ENCODE measurements around the gene MRPS33. TPM values are rescaled to one million over a fixed set of nuclear protein-coding genes. Genes with fewer than 3 reads are reported as not detected.

MRPS33 gene
- total and polyA plus RNA-seq, 2 of the 8 experiments (the other 6 are each of a cell fraction or from before 2014, with no cell fraction given), result 22.9 to 62.6 TPM

DNA sequence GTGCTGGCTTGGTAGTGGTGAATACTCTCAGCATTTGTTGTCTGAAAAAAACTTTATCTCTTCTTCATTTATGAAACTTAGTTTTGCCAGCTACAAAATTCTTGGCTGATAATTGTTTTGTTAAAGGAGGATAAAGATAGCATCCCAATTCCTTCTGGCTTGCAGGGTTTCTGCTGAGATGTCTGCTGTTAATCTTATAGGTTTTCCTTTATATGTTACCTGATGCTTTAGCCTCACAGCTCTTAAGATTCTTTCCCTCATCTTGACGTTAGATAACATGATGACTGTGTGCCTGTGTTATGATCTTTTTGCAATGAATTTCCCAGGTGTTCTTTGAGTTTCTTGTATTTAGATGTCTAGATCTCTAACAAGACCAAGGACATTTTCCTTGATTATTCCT, 9.9 kb upstream of the MRPS33 start (continued):
- TF ChIP-seq, protein P1, sequence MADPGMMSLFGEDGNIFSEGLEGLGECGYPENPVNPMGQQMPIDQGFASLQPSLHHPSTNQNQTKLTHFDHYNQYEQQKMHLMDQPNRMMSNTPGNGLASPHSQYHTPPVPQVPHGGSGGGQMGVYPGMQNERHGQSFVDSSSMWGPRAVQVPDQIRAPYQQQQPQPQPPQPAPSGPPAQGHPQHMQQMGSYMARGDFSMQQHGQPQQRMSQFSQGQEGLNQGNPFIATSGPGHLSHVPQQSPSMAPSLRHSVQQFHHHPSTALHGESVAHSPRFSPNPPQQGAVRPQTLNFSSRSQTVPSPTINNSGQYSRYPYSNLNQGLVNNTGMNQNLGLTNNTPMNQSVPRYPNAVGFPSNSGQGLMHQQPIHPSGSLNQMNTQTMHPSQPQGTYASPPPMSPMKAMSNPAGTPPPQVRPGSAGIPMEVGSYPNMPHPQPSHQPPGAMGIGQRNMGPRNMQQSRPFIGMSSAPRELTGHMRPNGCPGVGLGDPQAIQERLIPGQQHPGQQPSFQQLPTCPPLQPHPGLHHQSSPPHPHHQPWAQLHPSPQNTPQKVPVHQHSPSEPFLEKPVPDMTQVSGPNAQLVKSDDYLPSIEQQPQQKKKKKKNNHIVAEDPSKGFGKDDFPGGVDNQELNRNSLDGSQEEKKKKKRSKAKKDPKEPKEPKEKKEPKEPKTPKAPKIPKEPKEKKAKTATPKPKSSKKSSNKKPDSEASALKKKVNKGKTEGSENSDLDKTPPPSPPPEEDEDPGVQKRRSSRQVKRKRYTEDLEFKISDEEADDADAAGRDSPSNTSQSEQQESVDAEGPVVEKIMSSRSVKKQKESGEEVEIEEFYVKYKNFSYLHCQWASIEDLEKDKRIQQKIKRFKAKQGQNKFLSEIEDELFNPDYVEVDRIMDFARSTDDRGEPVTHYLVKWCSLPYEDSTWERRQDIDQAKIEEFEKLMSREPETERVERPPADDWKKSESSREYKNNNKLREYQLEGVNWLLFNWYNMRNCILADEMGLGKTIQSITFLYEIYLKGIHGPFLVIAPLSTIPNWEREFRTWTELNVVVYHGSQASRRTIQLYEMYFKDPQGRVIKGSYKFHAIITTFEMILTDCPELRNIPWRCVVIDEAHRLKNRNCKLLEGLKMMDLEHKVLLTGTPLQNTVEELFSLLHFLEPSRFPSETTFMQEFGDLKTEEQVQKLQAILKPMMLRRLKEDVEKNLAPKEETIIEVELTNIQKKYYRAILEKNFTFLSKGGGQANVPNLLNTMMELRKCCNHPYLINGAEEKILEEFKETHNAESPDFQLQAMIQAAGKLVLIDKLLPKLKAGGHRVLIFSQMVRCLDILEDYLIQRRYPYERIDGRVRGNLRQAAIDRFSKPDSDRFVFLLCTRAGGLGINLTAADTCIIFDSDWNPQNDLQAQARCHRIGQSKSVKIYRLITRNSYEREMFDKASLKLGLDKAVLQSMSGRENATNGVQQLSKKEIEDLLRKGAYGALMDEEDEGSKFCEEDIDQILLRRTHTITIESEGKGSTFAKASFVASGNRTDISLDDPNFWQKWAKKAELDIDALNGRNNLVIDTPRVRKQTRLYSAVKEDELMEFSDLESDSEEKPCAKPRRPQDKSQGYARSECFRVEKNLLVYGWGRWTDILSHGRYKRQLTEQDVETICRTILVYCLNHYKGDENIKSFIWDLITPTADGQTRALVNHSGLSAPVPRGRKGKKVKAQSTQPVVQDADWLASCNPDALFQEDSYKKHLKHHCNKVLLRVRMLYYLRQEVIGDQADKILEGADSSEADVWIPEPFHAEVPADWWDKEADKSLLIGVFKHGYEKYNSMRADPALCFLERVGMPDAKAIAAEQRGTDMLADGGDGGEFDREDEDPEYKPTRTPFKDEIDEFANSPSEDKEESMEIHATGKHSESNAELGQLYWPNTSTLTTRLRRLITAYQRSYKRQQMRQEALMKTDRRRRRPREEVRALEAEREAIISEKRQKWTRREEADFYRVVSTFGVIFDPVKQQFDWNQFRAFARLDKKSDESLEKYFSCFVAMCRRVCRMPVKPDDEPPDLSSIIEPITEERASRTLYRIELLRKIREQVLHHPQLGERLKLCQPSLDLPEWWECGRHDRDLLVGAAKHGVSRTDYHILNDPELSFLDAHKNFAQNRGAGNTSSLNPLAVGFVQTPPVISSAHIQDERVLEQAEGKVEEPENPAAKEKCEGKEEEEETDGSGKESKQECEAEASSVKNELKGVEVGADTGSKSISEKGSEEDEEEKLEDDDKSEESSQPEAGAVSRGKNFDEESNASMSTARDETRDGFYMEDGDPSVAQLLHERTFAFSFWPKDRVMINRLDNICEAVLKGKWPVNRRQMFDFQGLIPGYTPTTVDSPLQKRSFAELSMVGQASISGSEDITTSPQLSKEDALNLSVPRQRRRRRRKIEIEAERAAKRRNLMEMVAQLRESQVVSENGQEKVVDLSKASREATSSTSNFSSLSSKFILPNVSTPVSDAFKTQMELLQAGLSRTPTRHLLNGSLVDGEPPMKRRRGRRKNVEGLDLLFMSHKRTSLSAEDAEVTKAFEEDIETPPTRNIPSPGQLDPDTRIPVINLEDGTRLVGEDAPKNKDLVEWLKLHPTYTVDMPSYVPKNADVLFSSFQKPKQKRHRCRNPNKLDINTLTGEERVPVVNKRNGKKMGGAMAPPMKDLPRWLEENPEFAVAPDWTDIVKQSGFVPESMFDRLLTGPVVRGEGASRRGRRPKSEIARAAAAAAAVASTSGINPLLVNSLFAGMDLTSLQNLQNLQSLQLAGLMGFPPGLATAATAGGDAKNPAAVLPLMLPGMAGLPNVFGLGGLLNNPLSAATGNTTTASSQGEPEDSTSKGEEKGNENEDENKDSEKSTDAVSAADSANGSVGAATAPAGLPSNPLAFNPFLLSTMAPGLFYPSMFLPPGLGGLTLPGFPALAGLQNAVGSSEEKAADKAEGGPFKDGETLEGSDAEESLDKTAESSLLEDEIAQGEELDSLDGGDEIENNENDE (IDR thresholded peaks at IDR 0.05; ENCODE audit: insufficient replicate concordance, low read length), result no peak
- TF ChIP-seq ASH2L (IDR thresholded peaks at IDR 0.05; ENCODE audit: low read length), result no peak
- no peak for TF ChIP-seq YY1 (IDR thresholded peaks at IDR 0.05; ENCODE audit: low read depth, low read length)
- TF ChIP-seq SRF (IDR thresholded peaks at IDR 0.05; ENCODE audit: low read depth, low read length), result no peak
- TF ChIP-seq RBBP5 (IDR thresholded peaks at IDR 0.05; ENCODE audit: borderline replicate concordance, low read depth, low read length), result no peak
- no peak for TF ChIP-seq ZNF274 (IDR thresholded peaks at IDR 0.05; ENCODE audit: borderline replicate concordance, extremely low read depth, low read length)
- TF ChIP-seq TCF12 (IDR thresholded peaks at IDR 0.05; ENCODE audit: low read depth, low read length), result no peak
- no peak for TF ChIP-seq CREB1 (IDR thresholded peaks at IDR 0.05)
- no peak for TF ChIP-seq SAP30 (IDR thresholded peaks at IDR 0.05; ENCODE audit: insufficient read depth, insufficient replicate concordance, low read length)
- TF ChIP-seq JUND (IDR thresholded peaks at IDR 0.05; ENCODE audit: low read length), result no peak
- TF ChIP-seq NRF1 (IDR thresholded peaks at IDR 0.05; ENCODE audit: low read depth, low read length), result no peak
- no peak for TF ChIP-seq RFX5 (IDR thresholded peaks at IDR 0.05; ENCODE audit: borderline replicate concordance, low read depth, low read length)
- no peak for TF ChIP-seq KDM4A (IDR thresholded peaks at IDR 0.05; ENCODE audit: low read depth, low read length, severe bottlenecking)

Data from H1 (cell line).